Measurements from ENCODE around the gene UBR4.
"Not testable (repeated sequence)": the region's sequence is repeated elsewhere in the genome, so short reads cannot be mapped to it uniquely, and the experiment has no call there.

Gene UBR4

GRCh38 chr1:19209990-19210771 lies at the start of gene UBR4:
TSS of gene UBR4 (minus strand) at chr1:19210266. CDS start at chr1:19210248, 18 bp downstream.
- peak within 1 kb of the TSS; percentile 60 for H3K4me3 ChIP-seq (ENCODE audit: low read depth, low read length)

- no peak overlapping the region for H3K4me3 ChIP-seq (ENCODE audit: low read depth, low read length)
Observed at GRCh38 chr1:19258353-19258752, 48.3 kb upstream of the UBR4 start.

- H3K4me3 ChIP-seq (ENCODE audit: low read depth, low read length), result no peak overlapping the region
Observed at GRCh38 chr1:19257178-19257914, 47.3 kb upstream of the UBR4 start.

GRCh38 chr1:19256301-19256700 lies 46.2 kb upstream of the UBR4 start:
- H3K4me3 ChIP-seq (ENCODE audit: low read depth, low read length), result not testable (repeated sequence)

GRCh38 chr1:19255288-19255687 lies 45.2 kb upstream of the UBR4 start:
- no peak overlapping the region for H3K4me3 ChIP-seq (ENCODE audit: low read depth, low read length)

- H3K4me3 ChIP-seq (ENCODE audit: low read depth, low read length), result no peak overlapping the region
Observed at GRCh38 chr1:19254416-19254815, 44.4 kb upstream of the UBR4 start.

GRCh38 chr1:19251305-19252196 lies 41.5 kb upstream of the UBR4 start, which contains the start of the genes EMC1 and MRTO4:
TSS of gene EMC1 (minus strand) at chr1:19251524. CDS start at chr1:19251509, 15 bp downstream.
TSS of gene MRTO4 (plus strand) at chr1:19251805. CDS start at chr1:19251836, 31 bp downstream.
- peak within 1 kb of the TSS; percentile 100 for H3K4me3 ChIP-seq (ENCODE audit: low read depth, low read length)

- H3K4me3 ChIP-seq (ENCODE audit: low read depth, low read length), result peak overlapping the region; percentile 100
Observed at GRCh38 chr1:19250629-19251304, 40.7 kb upstream of the UBR4 start.

- H3K4me3 ChIP-seq (ENCODE audit: low read depth, low read length), result no peak overlapping the region
Observed at GRCh38 chr1:19240673-19241538, 30.8 kb upstream of the UBR4 start.

- no peak overlapping the region for H3K4me3 ChIP-seq (ENCODE audit: low read depth, low read length)
Observed at GRCh38 chr1:19239876-19240275, 29.8 kb upstream of the UBR4 start.

GRCh38 chr1:19234224-19234623 lies 24.2 kb upstream of the UBR4 start:
- H3K4me3 ChIP-seq (ENCODE audit: low read depth, low read length), result no peak overlapping the region

- no peak overlapping the region for H3K4me3 ChIP-seq (ENCODE audit: low read depth, low read length)
Observed at GRCh38 chr1:19232524-19232846, 22.4 kb upstream of the UBR4 start.

- H3K4me3 ChIP-seq (ENCODE audit: low read depth, low read length), result not testable (repeated sequence)
Observed at GRCh38 chr1:19231736-19232523, 21.9 kb upstream of the UBR4 start.

- no peak overlapping the region for H3K4me3 ChIP-seq (ENCODE audit: low read depth, low read length)
Observed at GRCh38 chr1:19229828-19230325, 19.8 kb upstream of the UBR4 start.

GRCh38 chr1:19229229-19229628 lies 19.2 kb upstream of the UBR4 start:
- H3K4me3 ChIP-seq (ENCODE audit: low read depth, low read length), result no peak overlapping the region

GRCh38 chr1:19222979-19223824 lies 13.1 kb upstream of the UBR4 start:
- H3K4me3 ChIP-seq (ENCODE audit: low read depth, low read length), result no peak overlapping the region

- H3K4me3 ChIP-seq (ENCODE audit: low read depth, low read length), result no peak overlapping the region
Observed at GRCh38 chr1:19222573-19222972, 12.5 kb upstream of the UBR4 start.

GRCh38 chr1:19220991-19221390 lies 10.9 kb upstream of the UBR4 start:
- H3K4me3 ChIP-seq (ENCODE audit: low read depth, low read length), result no peak overlapping the region
